Subcutaneous adipose tissue (tissue), 4 donors: ENCODE data around the gene MBOAT7. TPM values are rescaled to one million over a fixed set of nuclear protein-coding genes. Genes with fewer than 3 reads are reported as not detected.

Experiments
- CTCF ChIP-seq: fragments of 450-650 bp; IDR thresholded peaks from one replicate; pipeline ENCODE4 v1.5.1; 2016; ENCODE audit warnings: low read depth, mild to moderate bottlenecking, control low read depth, antibody characterized with exemption, moderate library complexity
- total RNA-seq, 4 donors: library from RNA; depleted of rRNA; stranded (reverse); fragments of >200 nt; gene quantifications; one replicate each; pipeline ENCODE4 v1.1.0, GENCODE V29; 2016

MBOAT7 gene
- total RNA-seq, 4 donors from 2014 or later, result 8.8 to 36.7 (median 21.2) TPM

- TF ChIP-seq CTCF, result no peak
These were observed 29.1 kb downstream of the MBOAT7 start for GRCh38 chr19:54160182-54160811.

GRCh38 chr19:54159352-54160181 lies 29.8 kb downstream of the MBOAT7 start, which contains the start of gene LENG1:
TSS of gene LENG1 (minus strand) at chr19:54159721. CDS start at chr19:54159695, 26 bp downstream.
- no peak for TF ChIP-seq CTCF

GRCh38 chr19:54158812-54159351 lies 30.5 kb downstream of the MBOAT7 start:
- TF ChIP-seq CTCF, result no peak

GRCh38 chr19:54156953-54157352 lies 32.4 kb downstream of the MBOAT7 start:
- no peak for TF ChIP-seq CTCF

GRCh38 chr19:54156490-54156889 lies 32.9 kb downstream of the MBOAT7 start:
- TF ChIP-seq CTCF, result no peak

- TF ChIP-seq CTCF, result no peak
These were observed 33.7 kb downstream of the MBOAT7 start for GRCh38 chr19:54155694-54156093.
